ENCODE results near the gene FMNL3. TPM values are rescaled to one million over a fixed set of nuclear protein-coding genes. Genes with fewer than 3 reads are reported as not detected.

Gene FMNL3
- total and polyA plus RNA-seq, 7 experiments from 2014 or later, result 10.4 to 40.4 (median 37.8) TPM

- peak overlapping the region in 6 of 9 donors; percentile 51 to 96 (median 84) for H3K27ac Mint-ChIP-seq
- H3K9me3 Mint-ChIP-seq, result no peaks in the 10 kb centered on the region
- DNase-seq (no peak), ATAC-seq (no peak)
- ChIA-PET POLR2A (no interaction called here), CTCF (interaction anchor here (1.9 to 10.5 kb wide), 6 partner anchors 8 to 61 kb away, joined by 9 to 229 read pairs (median 12); partner anchors contain the start of gene FMNL3)
- H3K4me3 Mint-ChIP-seq, result no peak overlapping the region
- H3K36me3 Mint-ChIP-seq, result peaks cover 7 to 36% (median 17%) of the 10 kb centered on the region in 5 donors
- Histone ChIP-seq H3K27me3 (ENCODE audit: control insufficient read depth in 2 of 2, insufficient read depth in 2 of 2, low read length in 2 of 2) (no peaks in the 10 kb centered on the region), H3K4me1 (ENCODE audit: control insufficient read depth in 2 of 2, insufficient read depth in 2 of 2, low read length in 2 of 2) (peaks cover 7 to 10% of the 10 kb centered on the region in 2 donors), H3K4me3 (ENCODE audit: low read length) (no peak overlapping the region), H3K9me3 (ENCODE audit: control insufficient read depth in 2 of 3, low read length in 3 of 3) (no peaks in the 10 kb centered on the region), H3K36me3 (ENCODE audit: control insufficient read depth in 2 of 3, insufficient read depth in 3 of 3, low read length in 3 of 3) (peaks cover 0 to 88% (median 0%) of the 10 kb centered on the region in 3 experiments), H3K27ac (ENCODE audit: low read depth, low read length) (no peak overlapping the region)
- intact Hi-C loops (cut with micrococcal nuclease), result no loop called here
- H3K4me1 Mint-ChIP-seq, result peaks cover 25 to 56% (median 44%) of the 10 kb centered on the region in 7 donors
- H3K27me3 Mint-ChIP-seq, result no peaks in the 10 kb centered on the region
Observed at GRCh38 chr12:49646331-49646830, 60.8 kb downstream of the FMNL3 start.

GRCh38 chr12:49645146-49646039 lies 61.8 kb downstream of the FMNL3 start:
- Mint-ChIP-seq H3K27ac (peak overlapping the region; percentile 78 to 96 (median 89)), H3K9me3 (no peaks in the 10 kb centered on the region), H3K4me3 (peak overlapping the region in 2 of 10 donors; percentile 52 to 66), H3K4me1 (peaks cover 25 to 56% (median 44%) of the 10 kb centered on the region in 7 donors), H3K36me3 (peaks cover 5 to 28% (median 14%) of the 10 kb centered on the region in 5 donors), H3K27me3 (no peaks in the 10 kb centered on the region)
- ChIA-PET POLR2A (interaction anchor here (0.9 to 2.2 kb wide), 10 partner anchors 11 to 96 kb away, joined by 3 to 14 read pairs (median 5); partner anchors contain the start of gene TMBIM6), CTCF (interaction anchor here (0.6 to 10.5 kb wide), 17 partner anchors 9 to 440 kb away, joined by 3 to 229 read pairs (median 8); partner anchors contain the start of genes FMNL3, SMARCD1 and TMBIM6)
- DNase-seq (no peak), ATAC-seq (no peak)
- peaks cover 0 to 78% (median 0%) of the 10 kb centered on the region in 3 experiments for H3K36me3 ChIP-seq (ENCODE audit: control insufficient read depth in 2 of 3, insufficient read depth in 3 of 3, low read length in 3 of 3)
- no peaks in the 10 kb centered on the region for H3K9me3 ChIP-seq (ENCODE audit: control insufficient read depth in 2 of 3, low read length in 3 of 3)
- H3K27ac ChIP-seq (ENCODE audit: low read depth, low read length), result peak overlapping the region; percentile 32
- no peak overlapping the region for H3K4me3 ChIP-seq (ENCODE audit: low read length)
- no peaks in the 10 kb centered on the region for H3K27me3 ChIP-seq (ENCODE audit: control insufficient read depth in 2 of 2, insufficient read depth in 2 of 2, low read length in 2 of 2)
- intact Hi-C loops (cut with micrococcal nuclease), result loop anchor here (2.0 kb wide), 3 partner anchors 17 to 133 kb away; partner anchors contain the start of gene PRPF40B (in 1 of the 2)
- peaks cover 7 to 10% of the 10 kb centered on the region in 2 donors for H3K4me1 ChIP-seq (ENCODE audit: control insufficient read depth in 2 of 2, insufficient read depth in 2 of 2, low read length in 2 of 2)

- Mint-ChIP-seq H3K9me3 (no peaks in the 10 kb centered on the region), H3K27ac (peak overlapping the region; percentile 78 to 96 (median 89)), H3K27me3 (no peaks in the 10 kb centered on the region), H3K36me3 (peaks cover 0 to 22% (median 10%) of the 10 kb centered on the region in 5 donors), H3K4me3 (peak overlapping the region in 9 of 10 donors; percentile 3 to 69 (median 41)), H3K4me1 (peaks cover 25 to 56% (median 37%) of the 10 kb centered on the region in 7 donors)
- no peak overlapping the region for H3K4me3 ChIP-seq (ENCODE audit: low read length)
- peak overlapping the region; percentile 32 for H3K27ac ChIP-seq (ENCODE audit: low read depth, low read length)
- H3K4me1 ChIP-seq (ENCODE audit: control insufficient read depth in 2 of 2, insufficient read depth in 2 of 2, low read length in 2 of 2), result peaks cover 7 to 10% of the 10 kb centered on the region in 2 donors
- peak; percentile 96 for ATAC-seq
- H3K9me3 ChIP-seq (ENCODE audit: control insufficient read depth in 2 of 3, low read length in 3 of 3), result no peaks in the 10 kb centered on the region
- peaks cover 0 to 70% (median 0%) of the 10 kb centered on the region in 3 experiments for H3K36me3 ChIP-seq (ENCODE audit: control insufficient read depth in 2 of 3, insufficient read depth in 3 of 3, low read length in 3 of 3)
- H3K27me3 ChIP-seq (ENCODE audit: control insufficient read depth in 2 of 2, insufficient read depth in 2 of 2, low read length in 2 of 2), result no peaks in the 10 kb centered on the region
- DNase-seq, result peak; percentile 71 to 86 (median 81)
- POLR2A ChIA-PET, result interaction anchor here (0.9 to 2.2 kb wide), 10 partner anchors 12 to 97 kb away, joined by 3 to 14 read pairs (median 4); partner anchors contain the start of gene TMBIM6
- intact Hi-C loops (cut with micrococcal nuclease), result loop anchor here (1.0 to 5.0 kb wide), 10 partner anchors 18 to 195 kb away; partner anchors contain the start of genes FMNL3 (in 2 of the 2), PRPF40B (in 1 of the 2) and TMBIM6 (in 1 of the 2)
- CTCF ChIA-PET, result interaction anchor here (0.9 to 10.5 kb wide), 16 partner anchors 8 to 194 kb away, joined by 3 to 229 read pairs (median 8); partner anchors contain the start of genes FMNL3 and TMBIM6
Observed at GRCh38 chr12:49644620-49644994, 62.6 kb downstream of the FMNL3 start.

GRCh38 chr12:49643961-49644619 lies 63.1 kb downstream of the FMNL3 start:
- intact Hi-C loops (cut with micrococcal nuclease), result loop anchor here (1.0 to 5.0 kb wide), 10 partner anchors 19 to 195 kb away; partner anchors contain the start of genes FMNL3 (in 2 of the 2), PRPF40B (in 1 of the 2) and TMBIM6 (in 1 of the 2)
- POLR2A ChIA-PET, result interaction anchor here (0.9 to 2.2 kb wide), 5 partner anchors 19 to 64 kb away, joined by 3 to 14 read pairs (median 5); no protein-coding TSS in a partner anchor
- Histone ChIP-seq H3K27me3 (ENCODE audit: control insufficient read depth in 2 of 2, insufficient read depth in 2 of 2, low read length in 2 of 2) (no peaks in the 10 kb centered on the region), H3K4me3 (ENCODE audit: low read length) (no peak overlapping the region), H3K27ac (ENCODE audit: low read depth, low read length) (peak overlapping the region; percentile 32), H3K36me3 (ENCODE audit: control insufficient read depth in 2 of 3, insufficient read depth in 3 of 3, low read length in 3 of 3) (peaks cover 0 to 65% (median 0%) of the 10 kb centered on the region in 3 experiments), H3K9me3 (ENCODE audit: control insufficient read depth in 2 of 3, low read length in 3 of 3) (no peaks in the 10 kb centered on the region), H3K4me1 (ENCODE audit: control insufficient read depth in 2 of 2, insufficient read depth in 2 of 2, low read length in 2 of 2) (peaks cover 7 to 10% of the 10 kb centered on the region in 2 donors)
- H3K4me3 Mint-ChIP-seq, result peak overlapping the region in 3 of 10 donors; percentile 11 to 66 (median 41)
- CTCF ChIA-PET, result interaction anchor here (0.9 to 10.5 kb wide), 18 partner anchors 8 to 196 kb away, joined by 3 to 229 read pairs (median 6); partner anchors contain the start of genes FMNL3 and TMBIM6
- peaks cover 0 to 22% (median 7%) of the 10 kb centered on the region in 5 donors for H3K36me3 Mint-ChIP-seq
- ATAC-seq, result peak; percentile 13
- peak overlapping the region; percentile 78 to 96 (median 89) for H3K27ac Mint-ChIP-seq
- no peaks in the 10 kb centered on the region for H3K27me3 Mint-ChIP-seq
- DNase-seq, result no peak
- H3K9me3 Mint-ChIP-seq, result no peaks in the 10 kb centered on the region
- H3K4me1 Mint-ChIP-seq, result peaks cover 23 to 56% (median 41%) of the 10 kb centered on the region in 7 donors

GRCh38 chr12:49643135-49643534 lies 64.1 kb downstream of the FMNL3 start:
- Mint-ChIP-seq H3K27ac (peak overlapping the region in 3 of 9 donors; percentile 22 to 55 (median 29)), H3K9me3 (no peaks in the 10 kb centered on the region)

More at GRCh38 chr12:49643135-49643534, 64.1 kb downstream of the FMNL3 start:
- H3K9me3 ChIP-seq (ENCODE audit: control insufficient read depth in 2 of 3, low read length in 3 of 3), result no peaks in the 10 kb centered on the region
- ChIA-PET CTCF (interaction anchor here (0.7 to 10.5 kb wide), 14 partner anchors 13 to 466 kb away, joined by 3 to 229 read pairs (median 5); partner anchors contain the start of genes FMNL3 and TMBIM6), POLR2A (interaction anchor here (0.8 to 2.6 kb wide), 4 partner anchors 52 to 98 kb away, joined by 3 to 16 read pairs (median 5); partner anchors contain the start of gene TMBIM6)
- ATAC-seq (no peak), DNase-seq (no peak)
- H3K4me3 ChIP-seq (ENCODE audit: low read length), result no peak overlapping the region
- intact Hi-C loops (cut with micrococcal nuclease), result loop anchor here in 1 of 2 donors (5.0 kb wide), 1 partner anchor 91 kb away; no protein-coding TSS in a partner anchor
- Mint-ChIP-seq H3K4me3 (no peak overlapping the region), H3K4me1 (peaks cover 18 to 49% (median 34%) of the 10 kb centered on the region in 7 donors), H3K27me3 (no peaks in the 10 kb centered on the region), H3K36me3 (peaks cover 0 to 20% (median 7%) of the 10 kb centered on the region in 5 donors)
- peaks cover 7 to 10% of the 10 kb centered on the region in 2 donors for H3K4me1 ChIP-seq (ENCODE audit: control insufficient read depth in 2 of 2, insufficient read depth in 2 of 2, low read length in 2 of 2)
- H3K27me3 ChIP-seq (ENCODE audit: control insufficient read depth in 2 of 2, insufficient read depth in 2 of 2, low read length in 2 of 2), result no peaks in the 10 kb centered on the region
- H3K36me3 ChIP-seq (ENCODE audit: control insufficient read depth in 2 of 3, insufficient read depth in 3 of 3, low read length in 3 of 3), result peaks cover 0 to 55% (median 0%) of the 10 kb centered on the region in 3 experiments
- no peak overlapping the region for H3K27ac ChIP-seq (ENCODE audit: low read depth, low read length)
